Right atrium auricular region (tissue), 2 donors: ENCODE measurements around the gene ALOX12B. TPM values are rescaled to one million over a fixed set of nuclear protein-coding genes. Genes with fewer than 3 reads are reported as not detected.
"Not testable (repeated sequence)": the region's sequence is repeated elsewhere in the genome, so short reads cannot be mapped to it uniquely, and the experiment has no call there.

Experiments
- DNase-seq: peaks from one replicate; pipeline ENCODE4 v3.0.0-alpha.2; 2019; ENCODE audit warnings: low spot score
- H3K27ac ChIP-seq, 2 donors: fragments of 200-600 bp; sonication (generic); 1 replicate in 1 of 2; 2 replicates in 1 of 2; pipeline ENCODE4 v1.5.1; 2016 to 2019
- H3K27me3 ChIP-seq, 2 donors: fragments of 200-600 bp; sonication (generic); one replicate each; pipeline versions ENCODE4 v1.5.1 to v1.6.0; 2017 to 2019
- H3K36me3 ChIP-seq: fragments of 200-600 bp; sonication (generic); one replicate; pipeline ENCODE4 v1.5.1; 2016
- H3K4me1 ChIP-seq, 2 donors: fragments of 200-600 bp; sonication (generic); one replicate each; pipeline versions ENCODE4 v1.5.1 to v1.6.0; 2017 to 2019
- H3K4me3 ChIP-seq, 2 donors: fragments of 200-600 bp; sonication (generic); 1 replicate in 1 of 2; 2 replicates in 1 of 2; pipeline ENCODE4 v1.5.1; 2017 to 2019; ENCODE audit warnings: mild to moderate bottlenecking in 1 of 2, moderate library complexity in 1 of 2
- H3K9me3 ChIP-seq, 2 donors: fragments of 200-600 bp; sonication (generic); one replicate each; pipeline ENCODE4 v1.5.1; 2019
- CTCF ChIP-seq, 2 donors: fragments of 200-600 bp; sonication (generic); IDR thresholded peaks; one replicate each; pipeline ENCODE4 v1.5.1; 2019; ENCODE audit warnings: antibody characterized with exemption in 2 of 2
- total RNA-seq, 2 donors: library from RNA; depleted of rRNA; stranded (reverse); fragments of >200 nt; gene quantifications; one replicate each; pipeline ENCODE4 v1.1.0, GENCODE V29; 2016

ALOX12B gene
- total RNA-seq, 2 donors from 2014 or later, result 0.43 TPM; not detected in 1

GRCh38 chr17:8110907-8111306 lies 23.4 kb upstream of the ALOX12B start:
- TF ChIP-seq CTCF (IDR thresholded peaks at IDR 0.05), result no peak
- no peak for DNase-seq
- Histone ChIP-seq H3K36me3 (no peaks in the 10 kb centered on the region), H3K9me3 (no peaks in the 10 kb centered on the region), H3K27ac (no peak overlapping the region), H3K4me3 (no peak overlapping the region), H3K27me3 (no peaks in the 10 kb centered on the region), H3K4me1 (peaks cover 0 to 10% of the 10 kb centered on the region in 2 donors)

GRCh38 chr17:8110456-8110804 lies 22.9 kb upstream of the ALOX12B start:
- DNase-seq, result no peak
- Histone ChIP-seq H3K4me1 (peaks cover 0 to 10% of the 10 kb centered on the region in 2 donors), H3K4me3 (no peak overlapping the region), H3K36me3 (no peaks in the 10 kb centered on the region), H3K27ac (no peak overlapping the region), H3K27me3 (no peaks in the 10 kb centered on the region), H3K9me3 (no peaks in the 10 kb centered on the region)
- peak in 1 of 2 donors; percentile 1 for TF ChIP-seq CTCF (IDR thresholded peaks at IDR 0.05)

GRCh38 chr17:8109661-8110455 lies 22.3 kb upstream of the ALOX12B start:
- Histone ChIP-seq H3K27ac (no peak overlapping the region), H3K9me3 (no peaks in the 10 kb centered on the region), H3K27me3 (no peaks in the 10 kb centered on the region), H3K4me3 (peak overlapping the region in 1 of 2 donors; percentile 13), H3K36me3 (no peaks in the 10 kb centered on the region), H3K4me1 (peaks cover 0 to 10% of the 10 kb centered on the region in 2 donors)
- TF ChIP-seq CTCF (IDR thresholded peaks at IDR 0.05), result peak; percentile 72 to 84
- DNase-seq, result no peak

GRCh38 chr17:8108972-8109660 lies 21.6 kb upstream of the ALOX12B start:
- no peak for DNase-seq
- Histone ChIP-seq H3K4me1 (peaks cover 0 to 10% of the 10 kb centered on the region in 2 donors), H3K9me3 (no peaks in the 10 kb centered on the region), H3K4me3 (no peak overlapping the region), H3K36me3 (no peaks in the 10 kb centered on the region), H3K27ac (no peak overlapping the region), H3K27me3 (no peaks in the 10 kb centered on the region)
- no peak for TF ChIP-seq CTCF (IDR thresholded peaks at IDR 0.05)

GRCh38 chr17:8106980-8107379 lies 19.5 kb upstream of the ALOX12B start:
- H3K4me3 ChIP-seq, H3K27me3 ChIP-seq, H3K36me3 ChIP-seq, H3K27ac ChIP-seq, H3K9me3 ChIP-seq, DNase-seq: not testable (repeated sequence)
- peaks cover 0 to 10% of the 10 kb centered on the region in 2 donors for H3K4me1 ChIP-seq

- DNase-seq, result no peak
- Histone ChIP-seq H3K27ac (no peak overlapping the region), H3K4me3 (no peak overlapping the region), H3K27me3 (no peaks in the 10 kb centered on the region), H3K4me1 (peaks cover 0 to 10% of the 10 kb centered on the region in 2 donors), H3K9me3 (no peaks in the 10 kb centered on the region), H3K36me3 (no peaks in the 10 kb centered on the region)
- no peak for TF ChIP-seq CTCF (IDR thresholded peaks at IDR 0.05)
Observed at GRCh38 chr17:8105957-8106398, 18.5 kb upstream of the ALOX12B start.
